GM19240 (cell line): Measurements from ENCODE around the gene RET.

Experiments
- DNase-seq: peaks from one replicate; pipeline ENCODE4 v3.0.0; 2011; ENCODE audit warnings: low spot score; ENCODE audit not compliant: insufficient read length

Gene RET

DNA sequence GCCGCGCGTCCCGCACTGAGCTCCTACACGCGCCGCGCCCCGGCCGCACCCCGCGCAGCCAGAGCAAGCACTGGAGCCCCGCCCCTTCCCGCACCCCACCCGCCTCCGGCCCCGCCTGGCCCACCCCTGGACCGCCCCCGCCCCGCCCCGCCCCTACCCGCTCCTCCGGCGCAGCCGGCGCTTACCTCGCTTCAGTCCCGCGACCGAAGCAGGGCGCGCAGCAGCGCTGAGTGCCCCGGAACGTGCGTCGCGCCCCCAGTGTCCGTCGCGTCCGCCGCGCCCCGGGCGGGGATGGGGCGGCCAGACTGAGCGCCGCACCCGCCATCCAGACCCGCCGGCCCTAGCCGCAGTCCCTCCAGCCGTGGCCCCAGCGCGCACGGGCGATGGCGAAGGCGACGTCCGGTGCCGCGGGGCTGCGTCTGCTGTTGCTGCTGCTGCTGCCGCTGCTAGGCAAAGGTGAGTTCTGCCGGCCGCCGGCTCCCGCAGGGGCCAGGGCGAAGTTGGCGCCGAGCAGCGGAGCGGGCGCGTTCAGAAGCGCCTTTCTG lies at the start of gene RET:
RET (plus strand) TSS at position 194 of the 545 bp plus-strand sequence; CDS start at position 384, 190 bp downstream.
- no peak for DNase-seq

DNA sequence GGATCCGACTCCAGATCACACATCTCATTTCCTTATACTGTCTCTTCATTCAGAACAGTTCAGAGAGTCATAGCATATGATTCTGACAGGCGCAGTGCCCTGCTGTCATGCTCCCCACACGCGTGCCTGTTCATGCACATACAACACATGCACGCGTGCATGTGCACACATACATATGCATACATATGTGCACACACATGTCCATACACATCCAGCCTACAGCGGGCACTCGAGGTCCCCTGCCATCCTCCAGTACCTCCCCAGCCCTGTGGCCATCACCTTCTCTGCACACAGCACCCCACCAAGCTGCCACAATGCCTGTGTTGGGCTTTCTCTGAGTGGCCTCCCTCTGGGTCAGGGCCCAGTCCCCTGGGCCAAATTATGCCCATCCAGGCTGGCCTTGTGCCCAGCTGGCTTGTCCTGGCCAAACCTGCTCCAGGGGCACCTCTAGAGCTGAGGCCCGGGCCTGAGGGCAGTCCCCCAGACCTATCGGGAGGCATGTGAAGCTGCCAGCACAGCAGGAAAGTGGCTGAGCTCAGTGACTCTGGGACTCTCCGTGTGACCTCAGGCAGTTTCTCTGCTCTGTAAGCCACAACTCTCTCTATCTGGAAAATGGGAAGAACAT lies 49.4 kb upstream of the RET start:
- DNase-seq: no peak

DNA sequence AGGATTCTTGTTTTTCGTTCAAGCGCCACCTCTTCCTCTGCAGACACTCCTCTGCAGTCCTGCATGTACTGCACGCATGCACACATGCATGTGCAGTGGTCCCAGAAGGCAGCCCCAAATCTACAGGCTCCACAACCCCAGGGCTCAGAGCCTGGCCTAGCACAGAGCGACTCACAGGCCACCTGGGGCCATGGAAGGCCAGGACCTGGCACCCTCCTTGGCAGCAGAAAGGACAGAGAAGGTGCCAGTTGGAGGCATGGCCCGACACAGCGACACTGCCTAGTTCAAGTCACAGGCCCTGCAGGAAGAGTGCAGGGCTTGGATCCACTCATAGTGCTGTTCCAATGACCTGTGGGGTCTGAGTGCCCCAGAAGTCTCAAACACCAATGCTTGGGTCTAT lies 48.7 kb upstream of the RET start:
- no peak for DNase-seq

DNA sequence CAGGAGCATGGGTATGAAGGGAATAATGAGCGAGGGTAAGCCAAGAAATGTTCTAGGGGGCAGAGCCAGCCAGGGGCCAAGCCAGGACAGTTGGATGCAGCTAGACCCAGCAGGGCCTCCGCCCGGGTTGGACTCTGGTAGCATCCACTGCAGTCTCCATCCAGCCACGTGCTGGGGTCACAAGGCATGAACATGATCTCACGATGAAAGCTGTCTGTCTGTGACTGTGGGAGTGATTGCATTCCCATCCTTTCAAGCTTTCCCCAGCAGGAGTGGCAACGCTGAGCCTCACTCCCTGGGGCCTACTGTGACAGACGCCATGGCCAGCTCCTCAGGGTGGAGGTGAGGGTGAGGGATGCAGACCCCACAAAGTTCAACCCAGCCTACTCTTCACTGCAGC lies 47.8 kb upstream of the RET start:
- DNase-seq: no peak

DNA sequence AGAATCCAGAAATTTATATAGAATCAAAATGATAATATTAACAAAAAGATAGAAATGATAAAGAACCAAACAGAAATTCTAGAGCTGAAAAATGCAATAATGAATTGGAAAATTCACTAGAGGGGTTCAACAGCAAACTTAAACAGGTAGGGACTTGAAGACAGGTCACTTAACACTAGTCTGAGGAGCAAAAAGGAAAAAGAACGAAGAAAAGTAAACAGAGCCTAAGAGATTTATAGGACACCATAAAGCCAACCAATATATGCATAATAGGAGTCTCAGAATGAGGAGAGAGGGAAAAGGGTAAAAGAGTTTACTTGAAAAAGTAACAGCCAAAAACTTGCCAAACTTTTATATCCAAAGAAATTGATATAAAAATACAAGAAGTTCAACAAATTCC lies 44.3 kb upstream of the RET start:
- no peak for DNase-seq

DNA sequence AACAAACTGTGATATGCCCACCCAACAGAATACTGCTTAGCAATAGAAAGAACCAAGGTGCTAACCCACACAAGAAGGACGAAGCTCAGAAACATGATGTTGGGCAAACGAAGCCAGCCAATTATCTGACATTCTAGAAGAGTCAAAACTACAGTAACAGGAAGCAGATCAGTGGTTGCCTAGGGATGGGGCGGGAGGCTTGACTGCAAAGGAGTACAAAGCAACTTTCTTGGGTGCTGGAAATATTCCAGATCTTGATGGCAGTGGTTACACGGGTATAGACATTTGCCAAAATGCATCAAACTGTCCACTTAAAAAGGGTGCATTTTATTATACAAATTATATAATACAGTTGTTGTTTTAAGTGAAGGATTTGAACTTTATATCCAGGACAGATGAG lies 41.1 kb upstream of the RET start:
- DNase-seq: no peak

DNA sequence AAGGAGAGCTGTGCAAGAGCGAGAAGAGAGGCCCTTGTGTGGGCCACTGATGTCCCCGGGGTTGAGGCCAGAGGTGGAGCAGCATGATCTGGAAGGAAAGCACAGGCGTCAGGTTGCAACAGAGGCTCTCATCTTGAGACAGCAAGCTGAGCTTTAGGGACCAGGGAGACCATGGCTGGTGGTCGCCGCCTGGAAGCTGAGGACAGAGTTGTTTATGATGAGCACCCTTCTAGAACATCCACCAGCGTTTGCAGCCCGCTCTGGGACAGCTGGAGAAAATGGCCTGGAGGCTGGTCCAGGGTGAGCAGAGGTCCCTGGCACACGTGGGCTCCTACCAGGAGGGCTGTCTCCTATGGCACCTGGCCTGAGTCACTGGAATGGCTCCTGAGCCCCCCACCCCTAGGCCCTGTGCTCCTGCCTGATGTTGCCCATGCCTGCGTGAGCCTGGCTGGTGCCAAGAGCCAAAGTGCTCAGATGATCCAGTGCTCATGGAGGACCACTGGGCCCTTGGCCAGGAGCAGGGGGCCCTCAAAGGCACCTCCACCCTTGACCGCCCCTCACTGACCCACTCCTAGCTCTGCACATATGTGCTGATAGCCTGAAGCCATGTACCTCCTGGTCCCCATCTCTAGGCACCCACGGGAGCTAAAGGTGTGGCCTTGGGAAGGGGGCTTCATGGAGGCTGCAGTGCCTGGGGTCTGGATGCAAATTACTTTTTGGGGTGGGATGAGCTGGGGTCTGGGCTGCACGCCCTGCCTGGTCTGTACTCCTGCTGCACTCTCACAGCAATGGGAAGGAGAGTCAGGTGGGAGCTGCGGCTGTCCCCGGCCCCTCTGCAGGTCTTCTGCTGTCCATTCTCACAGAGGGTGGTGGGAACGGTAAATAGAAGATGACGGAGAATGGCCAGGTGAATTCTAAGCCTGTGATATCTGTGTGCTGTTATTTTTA lies 40.1 kb upstream of the RET start:
- DNase-seq: no peak

DNA sequence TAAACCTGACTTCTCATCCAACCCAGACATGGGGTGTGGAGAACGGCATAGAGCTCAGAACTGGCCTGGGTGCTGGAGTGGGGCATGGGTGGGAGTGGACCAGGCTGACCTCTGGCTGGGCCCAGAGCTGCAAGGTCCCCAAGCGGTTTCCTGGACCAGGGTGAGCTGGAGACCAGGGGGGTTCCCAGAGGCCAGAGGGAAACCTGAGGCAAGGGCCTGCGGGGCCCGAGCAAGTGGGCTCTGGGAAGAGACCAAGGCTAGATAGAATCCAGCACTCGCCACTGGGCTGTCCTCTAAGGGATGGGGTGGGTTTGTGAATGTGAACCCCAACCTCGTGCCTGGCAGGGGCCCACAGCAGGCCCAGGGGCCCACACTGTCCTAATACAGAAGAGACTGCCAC lies 39.4 kb upstream of the RET start:
- DNase-seq: no peak

DNA sequence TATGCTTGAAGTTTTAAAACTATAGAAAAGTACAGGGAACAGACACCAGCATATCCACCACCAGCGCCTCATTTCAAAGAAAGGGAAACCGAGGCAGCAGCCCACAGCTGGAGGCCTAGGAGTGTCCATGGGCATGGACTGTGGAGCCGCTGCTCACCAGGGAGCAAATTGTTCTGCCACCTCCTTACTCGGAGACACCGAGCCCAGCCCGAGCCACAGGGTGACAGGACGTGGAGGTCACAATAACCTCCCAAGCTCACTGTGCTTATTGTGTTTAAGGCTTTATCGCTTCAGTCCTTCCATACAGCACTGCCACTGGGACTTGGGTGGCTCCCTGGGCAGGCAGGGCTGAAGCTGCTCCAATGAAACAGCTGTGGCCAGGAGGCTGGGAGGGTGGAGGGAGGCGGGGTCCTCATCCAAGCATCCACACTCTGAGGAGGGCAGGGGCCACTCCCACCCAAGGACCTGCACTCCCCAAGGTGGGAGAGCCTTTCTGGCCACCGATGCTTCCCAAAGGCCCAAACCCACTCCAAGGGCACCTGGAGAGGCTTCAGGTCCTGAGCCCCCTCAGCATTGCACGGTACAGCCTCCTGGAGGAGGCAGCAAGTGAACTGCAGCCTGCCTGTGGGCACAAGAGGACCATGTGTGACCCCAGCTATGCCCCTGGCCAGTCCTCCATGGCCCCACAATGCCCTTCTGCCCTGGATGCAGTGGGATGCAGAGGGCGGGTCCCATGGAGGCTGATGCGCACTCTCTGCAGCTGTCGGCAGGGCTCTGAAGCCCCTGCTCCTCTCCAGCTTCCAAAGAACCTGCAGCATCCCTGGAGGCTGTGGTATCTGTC lies 38.7 kb upstream of the RET start:
- DNase-seq: no peak

DNA sequence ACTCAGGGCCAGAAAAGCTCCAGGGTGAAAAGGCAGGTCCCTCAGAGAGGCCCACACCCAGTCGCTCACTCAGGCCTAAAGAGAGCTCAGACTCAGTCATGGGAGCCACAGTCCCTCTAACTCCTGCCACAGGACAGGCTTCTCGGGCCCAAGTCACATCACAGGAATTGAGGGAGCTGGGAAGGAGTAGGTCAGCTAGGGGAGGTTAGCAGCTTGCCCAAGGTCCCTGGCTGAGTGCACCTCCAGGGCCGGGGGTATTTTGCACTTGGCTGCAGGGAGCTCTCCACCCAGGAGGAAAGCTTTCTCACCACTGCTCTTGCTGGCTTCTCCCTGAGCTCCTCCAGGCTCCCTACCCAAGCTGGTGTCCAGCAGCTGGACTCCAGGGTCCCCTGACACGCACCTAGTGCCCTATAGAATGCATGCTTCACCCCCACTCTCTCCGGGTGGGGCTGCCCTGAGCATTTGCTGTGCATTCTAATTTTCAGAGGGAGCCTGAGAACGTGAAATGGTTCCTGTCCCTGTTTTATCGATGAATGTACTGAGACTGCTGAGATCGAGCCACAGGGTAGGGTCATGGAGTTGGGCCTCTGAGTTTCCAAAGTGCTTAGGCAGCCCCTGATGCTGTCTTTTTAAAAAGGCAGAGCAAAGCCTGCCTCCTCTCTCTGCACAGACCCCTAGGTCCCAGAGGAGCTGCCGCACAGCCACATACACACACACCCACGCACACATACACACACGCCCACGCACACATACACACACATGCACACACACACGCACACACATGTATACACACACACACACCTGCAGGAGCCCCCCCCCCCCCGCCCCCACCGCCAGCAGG lies 37.9 kb upstream of the RET start:
- no peak for DNase-seq

DNA sequence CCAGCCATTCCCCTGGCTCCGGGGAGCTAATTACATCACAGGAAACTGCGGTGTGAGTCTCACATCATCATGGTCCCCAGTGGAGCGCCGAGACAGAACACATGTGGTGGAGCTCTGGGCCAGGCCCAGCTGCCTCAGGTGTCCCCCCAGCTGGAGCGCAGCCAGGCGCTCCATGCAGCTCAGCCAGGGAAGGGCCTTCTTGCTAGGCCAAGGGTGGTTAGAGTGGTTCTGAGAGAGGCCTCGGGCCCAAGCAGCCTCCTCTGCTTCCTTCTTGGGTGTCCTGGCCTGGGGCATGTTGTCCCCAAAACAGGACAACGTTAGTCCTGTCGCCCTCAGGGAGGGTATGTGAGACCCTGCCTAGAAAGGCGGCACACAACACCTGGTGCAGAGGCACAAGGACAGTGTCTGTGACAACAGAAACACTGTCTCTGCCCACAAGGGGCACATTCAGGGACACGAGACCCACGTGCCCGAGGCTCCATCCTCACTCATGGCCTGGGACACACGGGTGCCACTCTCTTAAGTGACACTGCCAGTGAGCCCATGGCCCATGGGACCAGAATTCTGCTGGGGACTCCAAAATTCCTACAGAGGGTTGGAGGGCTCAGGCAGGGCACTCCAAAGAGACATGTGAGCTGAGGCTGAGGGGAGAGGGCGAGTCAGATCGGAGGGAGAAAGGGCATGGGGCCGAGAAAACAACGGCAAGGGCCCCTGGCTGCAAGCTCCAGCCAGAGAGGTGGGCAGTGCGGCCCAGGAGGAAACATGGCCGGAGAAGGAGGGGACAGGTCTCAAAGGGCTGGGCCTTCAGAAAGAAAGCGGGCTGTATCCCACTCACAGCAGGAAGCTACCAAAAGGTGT lies 37.0 kb upstream of the RET start:
- no peak for DNase-seq

DNA sequence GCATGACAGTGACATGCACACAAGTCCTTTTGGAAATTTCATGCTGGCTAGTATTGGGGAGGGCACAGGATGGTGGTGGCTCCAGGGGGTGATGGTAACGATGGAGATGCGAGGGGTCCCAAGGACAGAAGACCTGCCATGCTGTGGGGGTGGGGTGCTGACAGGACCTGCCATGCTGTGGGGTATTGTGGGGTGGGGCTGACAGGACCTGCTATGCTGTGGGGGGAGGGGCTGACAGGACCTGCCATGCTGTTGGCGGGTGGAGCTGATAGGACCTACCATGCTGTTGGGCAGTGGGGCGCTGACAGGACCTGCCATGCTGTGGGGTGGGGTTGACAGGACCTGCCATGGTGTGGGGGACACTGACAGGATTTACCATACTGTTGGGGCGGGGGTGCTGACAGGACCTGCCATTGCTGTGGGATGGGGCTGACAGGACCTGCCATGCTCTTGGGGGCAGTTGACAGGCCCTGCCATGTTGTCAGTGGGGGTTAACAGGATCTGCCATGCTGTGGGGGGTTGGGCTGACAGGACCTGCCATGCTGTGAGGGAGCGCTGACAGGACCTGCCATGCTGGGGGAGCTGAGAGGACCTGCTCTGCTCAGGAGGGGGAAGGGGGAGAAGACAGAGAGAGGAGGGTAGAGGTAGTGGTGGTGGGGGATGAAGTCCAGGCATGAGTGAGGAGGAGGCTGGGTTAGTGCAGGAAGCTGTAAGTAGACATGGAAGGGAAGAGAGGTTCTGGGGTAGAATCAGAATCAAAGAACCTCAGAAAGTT lies 36.2 kb upstream of the RET start:
- no peak for DNase-seq

DNA sequence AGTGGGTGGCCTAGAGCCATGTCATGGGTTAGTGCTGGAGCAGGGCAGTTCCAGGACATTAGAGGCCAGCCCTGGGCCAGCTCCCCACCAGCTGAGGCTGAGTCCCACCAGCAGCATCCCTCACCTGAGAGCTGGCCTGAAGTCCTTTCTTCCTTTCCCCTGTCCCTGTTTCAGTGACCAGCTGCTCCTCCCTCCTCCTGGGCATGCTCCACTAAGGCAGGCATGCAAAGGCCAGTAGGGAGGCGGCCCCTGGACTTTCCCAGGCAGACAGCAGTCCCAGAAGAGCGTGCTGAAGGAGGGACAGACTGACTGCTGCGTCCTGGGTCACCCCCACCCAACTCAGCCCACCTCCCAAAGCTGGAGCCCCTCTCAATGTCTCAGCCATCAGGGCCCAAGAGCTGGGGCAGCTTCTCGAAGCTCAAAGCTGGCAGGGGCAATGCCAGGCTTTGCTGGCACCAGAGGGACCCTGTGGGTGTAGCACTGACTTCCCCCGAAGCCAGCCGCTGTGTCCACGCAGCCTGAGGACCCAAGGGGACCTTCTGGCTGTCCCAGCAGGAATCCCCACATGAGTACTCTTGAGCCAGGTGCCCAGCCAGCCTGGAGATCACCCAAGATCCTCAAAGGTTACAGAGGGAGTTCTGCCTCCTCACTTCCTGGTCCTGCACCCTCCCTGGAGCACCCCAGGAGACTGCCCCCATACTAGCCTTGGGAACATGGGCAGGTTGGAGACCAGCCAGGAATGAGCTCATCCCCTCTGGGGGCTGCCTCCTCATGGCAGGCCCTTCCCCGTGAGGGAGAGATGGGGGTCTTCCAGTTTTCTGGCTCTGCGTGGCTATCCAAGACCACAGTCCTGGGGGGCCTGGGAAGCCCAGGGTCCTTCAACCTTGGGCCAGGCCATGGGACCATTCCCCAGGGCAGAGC lies 35.2 kb upstream of the RET start:
- DNase-seq: no peak

DNA sequence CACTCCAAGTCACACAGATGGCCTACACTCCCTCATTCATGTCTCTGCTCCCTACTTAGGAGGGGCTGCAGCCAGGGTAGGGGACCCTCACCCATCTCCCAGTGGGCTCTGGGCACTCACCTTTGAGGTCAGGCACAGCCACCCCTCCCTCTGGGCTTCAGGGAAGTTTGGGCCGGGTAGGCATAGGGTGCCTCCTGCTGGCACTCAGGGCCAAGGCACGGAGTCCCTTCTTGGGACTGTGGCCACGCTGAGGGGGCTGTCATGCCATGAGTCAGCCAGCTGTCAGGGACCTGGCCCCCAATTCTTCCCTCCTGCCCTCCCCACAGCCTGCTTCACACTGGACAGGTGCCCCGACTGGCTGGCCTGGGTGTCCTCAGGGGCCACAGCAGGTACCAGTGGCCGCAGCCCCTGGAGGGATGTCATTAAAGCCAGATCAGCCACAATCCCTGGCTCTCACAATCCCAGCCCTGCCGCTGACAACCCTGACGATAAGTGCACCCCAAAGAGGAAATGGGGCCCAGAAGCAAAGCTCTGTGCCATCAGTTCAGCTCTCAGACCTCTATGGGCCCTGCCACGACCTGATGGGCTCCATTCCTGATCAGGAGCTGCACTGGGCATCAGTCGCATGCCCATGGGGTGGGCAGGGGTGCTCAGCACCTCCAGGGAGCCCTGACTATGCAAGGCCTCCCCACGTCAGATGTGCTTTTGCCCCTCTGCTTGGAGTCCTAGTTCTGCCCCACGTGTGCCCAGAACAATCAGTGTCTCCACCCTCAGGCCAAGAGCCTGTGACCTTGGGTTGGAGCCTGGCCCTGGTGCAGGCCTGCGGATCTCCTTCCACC lies 34.1 kb upstream of the RET start:
- no peak for DNase-seq

DNA sequence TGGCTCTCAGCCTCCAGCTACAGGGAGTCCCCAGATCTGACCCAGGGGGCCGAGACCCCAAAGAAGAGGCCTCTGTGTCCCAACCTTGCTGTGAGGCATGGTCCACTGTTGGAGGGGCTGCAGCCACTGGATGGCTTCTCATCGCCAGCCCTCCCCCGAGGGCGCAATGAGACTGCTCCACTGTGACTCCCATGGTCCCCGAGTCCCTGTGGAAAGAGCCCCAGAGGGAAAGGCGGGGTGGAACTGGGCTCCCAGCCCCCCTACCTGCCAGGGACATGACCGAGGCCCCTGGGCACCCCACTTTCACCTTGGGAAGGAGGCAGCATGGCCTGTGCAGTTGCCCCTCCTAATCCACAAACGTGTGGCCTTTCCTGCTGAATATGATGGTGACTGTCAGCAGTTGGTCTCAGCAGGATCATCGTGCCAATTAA lies 33.5 kb upstream of the RET start:
- DNase-seq: no peak

DNA sequence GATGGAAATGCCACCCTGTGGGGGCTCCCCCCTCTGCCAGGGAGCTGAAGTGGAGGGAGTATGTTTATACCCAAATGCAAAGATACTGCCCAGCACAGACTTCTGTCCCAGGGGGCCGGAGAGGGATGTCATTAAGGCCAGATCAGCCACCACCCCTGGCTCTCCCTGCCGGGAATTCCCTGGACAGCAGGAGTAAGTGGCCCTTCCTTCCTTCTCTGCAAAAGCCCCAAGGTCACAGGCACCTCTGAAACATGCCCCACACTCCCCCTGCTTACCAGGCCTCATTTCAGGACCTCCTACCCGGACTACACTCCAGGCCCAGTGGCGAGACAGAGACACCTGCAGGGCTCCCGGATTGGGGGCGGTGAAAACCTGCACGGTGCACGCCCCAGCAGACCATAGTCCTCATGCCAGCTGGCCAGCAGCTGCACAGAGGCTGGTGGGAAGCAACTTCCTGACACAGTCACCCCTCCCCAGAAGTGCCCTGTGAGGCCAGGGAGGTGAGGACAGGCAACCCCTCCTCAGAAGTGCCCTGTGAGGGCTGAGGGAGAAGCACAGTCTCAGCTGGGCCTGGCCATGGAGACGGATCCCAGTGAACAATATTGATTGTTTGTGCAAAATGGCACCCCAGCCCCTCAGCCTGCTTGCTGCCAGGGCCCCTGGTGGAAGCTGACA lies 33.0 kb upstream of the RET start:
- DNase-seq: no peak
